H54 (cell line): ENCODE measurements around the gene UNC5B.

Experiments
- DNase-seq: peaks from one replicate; pipeline ENCODE4 v3.0.0; 2011; ENCODE audit warnings: low spot score, mixed read lengths; ENCODE audit not compliant: insufficient read length
- FAIRE-seq: peaks from 3 replicates; lab custom pipeline; 2011; peaks lifted over from hg19 to GRCh38; lab: Jason Lieb, UNC
- POLR2A ChIP-seq: IDR thresholded peaks from 2 replicates; pipeline ENCODE4 v1.6.1; 2011; ENCODE audit warnings: low read depth, mild to moderate bottlenecking, low read length

The UNC5B gene

GRCh38 chr10:71234970-71235685 lies 22.8 kb downstream of the UNC5B start:
- DNase-seq (no peak), FAIRE-seq (no peak)
- no peak for TF ChIP-seq POLR2A

- FAIRE-seq, result no peak
- no peak for TF ChIP-seq POLR2A
Observed at GRCh38 chr10:71235808-71236207, 23.4 kb downstream of the UNC5B start.

GRCh38 chr10:71236286-71236685 lies 23.9 kb downstream of the UNC5B start:
- no peak for DNase-seq
- no peak for TF ChIP-seq POLR2A
- no peak for FAIRE-seq

More at GRCh38 chr10:71235808-71236207, 23.4 kb downstream of the UNC5B start:
- no peak for DNase-seq

- no peak for TF ChIP-seq POLR2A
- no peak for FAIRE-seq
Observed at GRCh38 chr10:71236822-71237682, 24.7 kb downstream of the UNC5B start.

GRCh38 chr10:71237843-71238623 lies 25.7 kb downstream of the UNC5B start:
- FAIRE-seq (no peak), DNase-seq (no peak)
- TF ChIP-seq POLR2A, result no peak

More at GRCh38 chr10:71236822-71237682, 24.7 kb downstream of the UNC5B start:
- DNase-seq, result no peak

- no peak for FAIRE-seq
- DNase-seq, result no peak
- TF ChIP-seq POLR2A, result no peak
Observed at GRCh38 chr10:71238626-71239025, 26.3 kb downstream of the UNC5B start.

GRCh38 chr10:71239131-71239915 lies 27.0 kb downstream of the UNC5B start:
- TF ChIP-seq POLR2A, result no peak
- DNase-seq (no peak), FAIRE-seq (no peak)

- DNase-seq, result no peak
- FAIRE-seq, result no peak
- TF ChIP-seq POLR2A, result no peak
Observed at GRCh38 chr10:71239946-71240795, 27.8 kb downstream of the UNC5B start.

- no peak for FAIRE-seq
- no peak for TF ChIP-seq POLR2A
- DNase-seq, result no peak
Observed at GRCh38 chr10:71241114-71241829, 28.9 kb downstream of the UNC5B start.

- TF ChIP-seq POLR2A, result no peak
- DNase-seq (no peak), FAIRE-seq (no peak)
Observed at GRCh38 chr10:71241830-71242621, 29.7 kb downstream of the UNC5B start.

- DNase-seq (no peak), FAIRE-seq (no peak)
- TF ChIP-seq POLR2A, result no peak
Observed at GRCh38 chr10:71242622-71243009, 30.2 kb downstream of the UNC5B start.
